ENCODE measurements around the gene SENP2. TPM values are rescaled to one million over a fixed set of nuclear protein-coding genes. Genes with fewer than 3 reads are reported as not detected.

Gene SENP2
- total and polyA plus RNA-seq, 2 of the 13 experiments (the other 11 are each of a cell fraction or from before 2014, with no cell fraction given) = 7.7 to 46.2 TPM

DNA sequence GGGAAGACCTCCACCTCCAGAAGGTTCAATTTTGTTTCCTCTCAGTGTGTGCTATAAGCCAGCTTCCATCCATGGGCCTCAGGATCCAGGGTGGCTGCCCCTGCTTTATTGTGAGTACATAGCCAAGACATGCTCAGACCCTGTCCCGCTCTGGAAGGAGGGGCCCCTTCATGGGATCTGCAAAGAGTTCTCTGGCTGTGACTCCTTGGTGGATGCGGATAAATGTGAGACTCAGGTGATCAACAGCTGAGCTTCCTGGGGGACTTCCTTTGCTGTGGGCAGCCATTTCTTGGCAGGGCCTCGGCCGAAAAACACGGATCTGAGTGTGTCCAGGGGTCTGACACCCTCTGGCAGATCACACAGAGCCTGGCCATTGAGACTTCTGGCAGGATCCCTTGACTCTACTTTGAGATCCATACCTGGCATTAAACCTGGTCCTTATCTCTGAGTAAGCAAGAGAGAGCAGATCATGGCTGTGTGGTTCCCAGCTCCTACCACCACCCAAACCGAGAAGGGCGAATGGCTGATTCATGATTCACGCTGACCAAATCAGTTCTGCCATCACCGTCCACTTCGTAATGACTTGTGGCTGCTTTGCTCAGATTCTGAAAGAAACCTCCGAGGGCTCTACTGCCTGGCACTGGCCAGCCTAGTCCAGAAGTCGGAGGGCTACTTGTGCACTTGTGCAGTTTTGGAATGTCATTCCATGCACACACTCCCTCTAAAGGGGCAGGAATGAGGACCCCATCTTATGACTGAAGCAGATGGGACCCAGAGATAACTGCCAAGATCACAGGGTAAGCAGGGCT lies 68.1 kb downstream of the SENP2 start:
- no TSS peak for BruUV-seq (replicated peaks)
- Histone ChIP-seq H3K79me2 (ENCODE audit: insufficient read depth, low read length) (no peaks in the 10 kb centered on the region), H3K4me2 (ENCODE audit: low read depth, low read length) (no peak overlapping the region), H3K4me3 (replicated peaks in 1 of 3; ENCODE audit: insufficient read depth in 1 of 3, low read depth in 2 of 3, low read length in 3 of 3) (no peak overlapping the region), H3K27me3 (ENCODE audit: control insufficient read depth in 1 of 2, insufficient read depth in 2 of 2, low read length in 2 of 2) (no peaks in the 10 kb centered on the region), H3K4me1 (ENCODE audit: insufficient read depth, low read length) (no peaks in the 10 kb centered on the region), H2AFZ (ENCODE audit: low read length) (no peak overlapping the region), H3K36me3 (replicated peaks in 1 of 2; ENCODE audit: control insufficient read depth in 1 of 2, insufficient read depth in 2 of 2, low read length in 2 of 2) (peaks cover 48 to 77% of the 10 kb centered on the region in 2 experiments), H3K9ac (ENCODE audit: insufficient read depth, low read depth, low read length) (no peak overlapping the region), H4K20me1 (ENCODE audit: insufficient read depth, low read length) (0 out of 2 replicates have a peak, but pooled peaks cover 3% of the 10 kb centered on the region), H3K9me3 (ENCODE audit: low read length) (no peaks in the 10 kb centered on the region), H3K27ac (ENCODE audit: extremely low read length, insufficient read depth, low read length) (no peak overlapping the region)
- intact Hi-C loops (cut with micrococcal nuclease; ENCODE audit: unreplicated experiment) (no loop called here), in situ Hi-C loops (cut with HindIII; ENCODE audit: extremely low pct_ligation_motif_present, low pct_unique_long_range_greater_than_20kb) (loop anchor here (10.0 kb wide), 1 partner anchor 251 kb away; no protein-coding TSS in a partner anchor)
- DNase-seq (ENCODE audit: low spot score) (no peak), FAIRE-seq (no peak), ATAC-seq (no peak)
- WGBS (ENCODE audit: low lambda C conversion rate) = 97% methylated on average over 12 of the region's 12 CpGs
- ChIA-PET POLR2A (no interaction called here), CTCF (ENCODE audit: low intra/inter-chr PET ratio, low total read pairs) (no interaction called here)
- TF ChIP-seq AGO2 (optimal IDR thresholded peaks at IDR 0.05; ENCODE audit: low read depth, low read length) (peak; percentile 22), ZNF468 (CRISPR knock-in tag; IDR thresholded peaks at IDR 0.05) (no peak), RBM22 (optimal IDR thresholded peaks at IDR 0.05; ENCODE audit: low read length) (peak; percentile 46), ZNF24 (IDR thresholded peaks at IDR 0.05) (no peak), MTF1 (CRISPR knock-in tag; IDR thresholded peaks at IDR 0.05) (no peak), POLR2A (IDR thresholded peaks at IDR 0.05; ENCODE audit: insufficient read depth in 1 of 2, low read depth in 2 of 2, low read length in 2 of 2) (0 out of 4 replicates have a peak, but pooled peaks of 1 of the 2 experiments have one; percentile 19), MTF2 (CRISPR knock-in tag; IDR thresholded peaks at IDR 0.05; ENCODE audit: borderline replicate concordance) (no peak), PAWR (CRISPR knock-in tag; IDR thresholded peaks at IDR 0.05; ENCODE audit: borderline replicate concordance) (no peak), ZNF773 (CRISPR knock-in tag; IDR thresholded peaks at IDR 0.05; ENCODE audit: borderline replicate concordance) (no peak)
- TF ChIP-seq, protein P1, sequence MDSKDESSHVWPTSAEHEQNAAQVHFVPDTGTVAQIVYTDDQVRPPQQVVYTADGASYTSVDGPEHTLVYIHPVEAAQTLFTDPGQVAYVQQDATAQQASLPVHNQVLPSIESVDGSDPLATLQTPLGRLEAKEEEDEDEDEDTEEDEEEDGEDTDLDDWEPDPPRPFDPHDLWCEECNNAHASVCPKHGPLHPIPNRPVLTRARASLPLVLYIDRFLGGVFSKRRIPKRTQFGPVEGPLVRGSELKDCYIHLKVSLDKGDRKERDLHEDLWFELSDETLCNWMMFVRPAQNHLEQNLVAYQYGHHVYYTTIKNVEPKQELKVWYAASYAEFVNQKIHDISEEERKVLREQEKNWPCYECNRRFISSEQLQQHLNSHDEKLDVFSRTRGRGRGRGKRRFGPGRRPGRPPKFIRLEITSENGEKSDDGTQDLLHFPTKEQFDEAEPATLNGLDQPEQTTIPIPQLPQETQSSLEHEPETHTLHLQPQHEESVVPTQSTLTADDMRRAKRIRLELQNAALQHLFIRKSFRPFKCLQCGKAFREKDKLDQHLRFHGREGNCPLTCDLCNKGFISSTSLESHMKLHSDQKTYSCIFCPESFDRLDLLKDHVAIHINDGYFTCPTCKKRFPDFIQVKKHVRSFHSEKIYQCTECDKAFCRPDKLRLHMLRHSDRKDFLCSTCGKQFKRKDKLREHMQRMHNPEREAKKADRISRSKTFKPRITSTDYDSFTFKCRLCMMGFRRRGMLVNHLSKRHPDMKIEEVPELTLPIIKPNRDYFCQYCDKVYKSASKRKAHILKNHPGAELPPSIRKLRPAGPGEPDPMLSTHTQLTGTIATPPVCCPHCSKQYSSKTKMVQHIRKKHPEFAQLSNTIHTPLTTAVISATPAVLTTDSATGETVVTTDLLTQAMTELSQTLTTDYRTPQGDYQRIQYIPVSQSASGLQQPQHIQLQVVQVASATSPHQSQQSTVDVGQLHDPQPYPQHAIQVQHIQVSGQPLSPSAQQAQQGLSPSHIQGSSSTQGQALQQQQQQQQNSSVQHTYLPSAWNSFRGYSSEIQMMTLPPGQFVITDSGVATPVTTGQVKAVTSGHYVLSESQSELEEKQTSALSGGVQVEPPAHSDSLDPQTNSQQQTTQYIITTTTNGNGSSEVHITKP (CRISPR knock-in tag; IDR thresholded peaks at IDR 0.05; ENCODE audit: low read depth) = no peak

All from HepG2 (cell line).